Vagina (tissue), 2 donors: ENCODE data around the gene ARHGEF16.

Source experiments
- POLR2A ChIP-seq, 2 donors: fragments of 450-650 bp; IDR thresholded peaks; one replicate each; pipeline ENCODE4 v1.6.1; 2017; ENCODE audit warnings: antibody characterized with exemption in 2 of 2, mild to moderate bottlenecking in 2 of 2, moderate library complexity in 2 of 2
- POLR2AphosphoS5 ChIP-seq, 2 donors: sonication (generic); formaldehyde crosslinking; IDR thresholded peaks; one replicate each; pipeline ENCODE4 v1.9.0; 2017; ENCODE audit warnings: antibody characterized with exemption in 2 of 2, mild to moderate bottlenecking in 2 of 2, low read depth in 1 of 2; ENCODE audit not compliant: insufficient read depth in 1 of 2
- TF ChIP-seq, protein P1 (sequence below), 3 experiments: fragments of 450-650 bp in 2 of 3; fragments of 200-600 bp in 1 of 3; sonication (generic) in 1 of 3; IDR thresholded peaks; one replicate each; pipeline ENCODE4 v1.5.1; 2017 to 2019; ENCODE audit warnings: antibody characterized with exemption in 3 of 3, mild to moderate bottlenecking in 2 of 3, moderate library complexity in 2 of 3

DNA sequence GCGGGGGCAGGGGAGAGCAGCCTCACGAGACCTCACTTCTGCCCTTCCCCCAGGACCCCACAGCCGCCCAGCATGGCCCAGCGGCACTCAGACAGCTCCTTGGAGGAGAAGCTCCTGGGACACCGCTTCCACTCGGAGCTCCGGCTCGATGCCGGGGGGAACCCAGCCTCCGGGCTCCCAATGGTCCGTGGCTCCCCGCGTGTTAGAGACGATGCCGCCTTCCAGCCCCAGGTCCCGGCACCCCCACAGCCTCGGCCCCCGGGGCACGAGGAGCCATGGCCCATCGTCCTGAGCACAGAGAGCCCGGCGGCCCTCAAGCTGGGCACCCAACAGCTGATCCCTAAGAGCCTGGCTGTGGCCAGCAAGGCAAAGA lies 8.5 kb downstream of the ARHGEF16 start:
- TF ChIP-seq, protein P1, sequence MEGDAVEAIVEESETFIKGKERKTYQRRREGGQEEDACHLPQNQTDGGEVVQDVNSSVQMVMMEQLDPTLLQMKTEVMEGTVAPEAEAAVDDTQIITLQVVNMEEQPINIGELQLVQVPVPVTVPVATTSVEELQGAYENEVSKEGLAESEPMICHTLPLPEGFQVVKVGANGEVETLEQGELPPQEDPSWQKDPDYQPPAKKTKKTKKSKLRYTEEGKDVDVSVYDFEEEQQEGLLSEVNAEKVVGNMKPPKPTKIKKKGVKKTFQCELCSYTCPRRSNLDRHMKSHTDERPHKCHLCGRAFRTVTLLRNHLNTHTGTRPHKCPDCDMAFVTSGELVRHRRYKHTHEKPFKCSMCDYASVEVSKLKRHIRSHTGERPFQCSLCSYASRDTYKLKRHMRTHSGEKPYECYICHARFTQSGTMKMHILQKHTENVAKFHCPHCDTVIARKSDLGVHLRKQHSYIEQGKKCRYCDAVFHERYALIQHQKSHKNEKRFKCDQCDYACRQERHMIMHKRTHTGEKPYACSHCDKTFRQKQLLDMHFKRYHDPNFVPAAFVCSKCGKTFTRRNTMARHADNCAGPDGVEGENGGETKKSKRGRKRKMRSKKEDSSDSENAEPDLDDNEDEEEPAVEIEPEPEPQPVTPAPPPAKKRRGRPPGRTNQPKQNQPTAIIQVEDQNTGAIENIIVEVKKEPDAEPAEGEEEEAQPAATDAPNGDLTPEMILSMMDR (IDR thresholded peaks at IDR 0.05), result no peak
- TF ChIP-seq POLR2AphosphoS5 (IDR thresholded peaks at IDR 0.05; ENCODE audit: insufficient read depth in 1 of 2, low read depth in 1 of 2), result no peak
- TF ChIP-seq POLR2A (IDR thresholded peaks at IDR 0.05), result no peak
